ENCODE results near the gene RIC8A. TPM values are rescaled to one million over a fixed set of nuclear protein-coding genes. Genes with fewer than 3 reads are reported as not detected.

The RIC8A gene
- total RNA-seq, 1 donor from 2014 or later: 45.0 TPM

DNA sequence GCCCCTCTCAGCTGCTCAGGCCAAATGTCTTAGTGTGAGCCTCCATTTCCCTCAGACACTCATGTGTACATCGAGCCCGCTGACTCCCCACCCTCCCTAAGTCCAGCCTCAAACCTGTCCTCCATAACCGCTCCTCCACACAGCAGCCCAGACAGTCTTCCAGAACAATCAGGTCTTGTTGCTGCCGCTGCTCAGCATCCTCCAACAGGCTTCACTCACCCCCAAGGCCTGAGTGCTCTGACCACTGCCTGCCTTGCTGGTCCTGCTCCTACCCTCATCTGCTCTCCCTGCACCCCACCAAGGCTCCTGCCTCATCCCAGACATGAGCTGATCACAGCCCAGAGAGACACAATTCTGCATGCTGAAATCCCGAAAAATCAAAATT, 46.4 kb downstream of the RIC8A start:
- H3K36me3 ChIP-seq: no peaks in the 10 kb centered on the region
- Mint-ChIP-seq H3K27ac (peak overlapping the region; percentile 84), H3K4me1 (no peaks in the 10 kb centered on the region), H3K36me3 (peaks cover 24% of the 10 kb centered on the region), H3K27me3 (ENCODE audit: insufficient read depth, low read depth) (peaks cover 13% of the 10 kb centered on the region), H3K9me3 (peaks cover 5% of the 10 kb centered on the region), H3K4me3 (no peak overlapping the region)
- H3K27me3 ChIP-seq: no peaks in the 10 kb centered on the region
- peaks cover 10% of the 10 kb centered on the region for H3F3A ChIP-seq (ENCODE audit: low read depth)
- H3K4me2 ChIP-seq: no peak overlapping the region
- no peak overlapping the region for H3K4me3 ChIP-seq
- no peaks in the 10 kb centered on the region for H3K79me2 ChIP-seq (ENCODE audit: low read depth)
- no peak overlapping the region for H3K9ac ChIP-seq
- H3K4me1 ChIP-seq: no peaks in the 10 kb centered on the region
- no peak overlapping the region for H2AFZ ChIP-seq (replicated peaks)
- DNase-seq (ENCODE audit: low spot score): no peak
- TF ChIP-seq, protein P1, sequence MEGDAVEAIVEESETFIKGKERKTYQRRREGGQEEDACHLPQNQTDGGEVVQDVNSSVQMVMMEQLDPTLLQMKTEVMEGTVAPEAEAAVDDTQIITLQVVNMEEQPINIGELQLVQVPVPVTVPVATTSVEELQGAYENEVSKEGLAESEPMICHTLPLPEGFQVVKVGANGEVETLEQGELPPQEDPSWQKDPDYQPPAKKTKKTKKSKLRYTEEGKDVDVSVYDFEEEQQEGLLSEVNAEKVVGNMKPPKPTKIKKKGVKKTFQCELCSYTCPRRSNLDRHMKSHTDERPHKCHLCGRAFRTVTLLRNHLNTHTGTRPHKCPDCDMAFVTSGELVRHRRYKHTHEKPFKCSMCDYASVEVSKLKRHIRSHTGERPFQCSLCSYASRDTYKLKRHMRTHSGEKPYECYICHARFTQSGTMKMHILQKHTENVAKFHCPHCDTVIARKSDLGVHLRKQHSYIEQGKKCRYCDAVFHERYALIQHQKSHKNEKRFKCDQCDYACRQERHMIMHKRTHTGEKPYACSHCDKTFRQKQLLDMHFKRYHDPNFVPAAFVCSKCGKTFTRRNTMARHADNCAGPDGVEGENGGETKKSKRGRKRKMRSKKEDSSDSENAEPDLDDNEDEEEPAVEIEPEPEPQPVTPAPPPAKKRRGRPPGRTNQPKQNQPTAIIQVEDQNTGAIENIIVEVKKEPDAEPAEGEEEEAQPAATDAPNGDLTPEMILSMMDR (IDR thresholded peaks at IDR 0.05): no peak
- TF ChIP-seq EZH2 (IDR thresholded peaks at IDR 0.05) (no peak), EZH2phosphoT487 (IDR thresholded peaks at IDR 0.05) (no peak)
- no peaks in the 10 kb centered on the region for H3K9me3 ChIP-seq (ENCODE audit: low read depth)
- H3K27ac ChIP-seq: no peak overlapping the region
- no peaks in the 10 kb centered on the region for H4K20me1 ChIP-seq (ENCODE audit: low read depth)

- peaks cover 5% of the 10 kb centered on the region for H3K9me3 Mint-ChIP-seq
- Histone ChIP-seq H3K4me1 (no peaks in the 10 kb centered on the region), H3K9ac (no peak overlapping the region), H3K27me3 (no peaks in the 10 kb centered on the region), H3K4me3 (no peak overlapping the region), H2AFZ (replicated peaks) (no peak overlapping the region), H3K4me2 (no peak overlapping the region), H4K20me1 (ENCODE audit: low read depth) (no peaks in the 10 kb centered on the region), H3K79me2 (ENCODE audit: low read depth) (no peaks in the 10 kb centered on the region), H3K27ac (no peak overlapping the region), H3K36me3 (no peaks in the 10 kb centered on the region), H3F3A (ENCODE audit: low read depth) (peaks cover 5% of the 10 kb centered on the region), H3K9me3 (ENCODE audit: low read depth) (no peaks in the 10 kb centered on the region)
- TF ChIP-seq EZH2phosphoT487 (IDR thresholded peaks at IDR 0.05): no peak
- TF ChIP-seq EZH2 (IDR thresholded peaks at IDR 0.05): no peak
- TF ChIP-seq, protein P1 (IDR thresholded peaks at IDR 0.05): no peak
- DNase-seq (ENCODE audit: low spot score): no peak
- no peak overlapping the region for H3K4me3 Mint-ChIP-seq
- H3K27ac Mint-ChIP-seq: no peak overlapping the region
- peaks cover 12% of the 10 kb centered on the region for H3K27me3 Mint-ChIP-seq (ENCODE audit: insufficient read depth, low read depth)
- H3K4me1 Mint-ChIP-seq: no peaks in the 10 kb centered on the region
- H3K36me3 Mint-ChIP-seq: peaks cover 20% of the 10 kb centered on the region
Observed at GRCh38 chr11:255176-255575, 47.7 kb downstream of the RIC8A start.

GRCh38 chr11:255816-256215, 48.3 kb downstream of the RIC8A start:
- H3K27ac Mint-ChIP-seq: no peak overlapping the region

More at GRCh38 chr11:255816-256215, 48.3 kb downstream of the RIC8A start:
- peaks cover 20% of the 10 kb centered on the region for H3K36me3 Mint-ChIP-seq
- Histone ChIP-seq H3K27me3 (no peaks in the 10 kb centered on the region), H3K4me2 (no peak overlapping the region), H4K20me1 (ENCODE audit: low read depth) (no peaks in the 10 kb centered on the region), H3K9me3 (ENCODE audit: low read depth) (no peaks in the 10 kb centered on the region), H2AFZ (replicated peaks) (no peak overlapping the region), H3K9ac (no peak overlapping the region), H3F3A (ENCODE audit: low read depth) (no peaks in the 10 kb centered on the region), H3K79me2 (ENCODE audit: low read depth) (no peaks in the 10 kb centered on the region), H3K4me1 (no peaks in the 10 kb centered on the region), H3K4me3 (no peak overlapping the region), H3K36me3 (no peaks in the 10 kb centered on the region), H3K27ac (no peak overlapping the region)
- no peaks in the 10 kb centered on the region for H3K4me1 Mint-ChIP-seq
- TF ChIP-seq EZH2phosphoT487 (IDR thresholded peaks at IDR 0.05) (no peak), EZH2 (IDR thresholded peaks at IDR 0.05) (no peak)
- TF ChIP-seq, protein P1 (IDR thresholded peaks at IDR 0.05): no peak
- peaks cover 5% of the 10 kb centered on the region for H3K9me3 Mint-ChIP-seq
- no peak overlapping the region for H3K4me3 Mint-ChIP-seq
- H3K27me3 Mint-ChIP-seq (ENCODE audit: insufficient read depth, low read depth): peaks cover 12% of the 10 kb centered on the region
- no peak for DNase-seq (ENCODE audit: low spot score)
